Left ventricle myocardium inferior (tissue), 1 donor: ENCODE data around the gene DGKD. TPM values are rescaled to one million over a fixed set of nuclear protein-coding genes. Genes with fewer than 3 reads are reported as not detected.

ENCODE experiments used
- DNase-seq: peaks from one replicate; pipeline ENCODE4 v3.0.0-alpha.2; 2020
- H3K27ac ChIP-seq: fragments of 200-600 bp; replicated peaks from 2 replicates; pipeline ENCODE4 v1.8.0; 2021
- H3K27me3 ChIP-seq: fragments of 200-600 bp; 2 replicates; pipeline ENCODE4 v1.8.0; 2021; ENCODE audit warnings: low read depth
- H3K36me3 ChIP-seq: fragments of 200-600 bp; 2 replicates; pipeline ENCODE4 v1.8.0; 2021
- H3K4me1 ChIP-seq: fragments of 200-600 bp; 2 replicates; pipeline ENCODE4 v1.8.0; 2021
- H3K4me3 ChIP-seq: fragments of 200-600 bp; 2 replicates; pipeline ENCODE4 v1.8.0; 2021; ENCODE audit warnings: mild to moderate bottlenecking, moderate library complexity
- H3K9me3 ChIP-seq: fragments of 200-600 bp; replicated peaks from 2 replicates; pipeline ENCODE4 v1.8.0; 2021
- CTCF ChIP-seq: fragments of 200-600 bp; IDR thresholded peaks from 2 replicates; pipeline ENCODE4 v1.8.0; 2021; ENCODE audit warnings: antibody characterized with exemption, mild to moderate bottlenecking, borderline replicate concordance
- intact Hi-C: fragments of 100-400 bp; cut with micrococcal nuclease; formaldehyde crosslinking; loops from one replicate; pipeline ENCODE4 v1.11.0; 2022
- total RNA-seq: library from RNA; stranded (reverse); fragmentation: NEBNext Ultra II Directional; extraction: Animal tissue kit (Norgen Biotek cat#: 25700); gene quantifications from one replicate; pipeline ENCODE4 v1.2.1, GENCODE V29; 2021
- donor health status: DM: no; HTN: yes; CAD: no; lungs with severe emphysema.

DGKD gene
- total RNA-seq, 1 donor from 2014 or later = 41.7 TPM

- Histone ChIP-seq H3K27me3 (no peaks in the 10 kb centered on the region), H3K36me3 (peaks cover 97% of the 10 kb centered on the region), H3K9me3 (no peaks in the 10 kb centered on the region), H3K27ac (peak overlapping the region; percentile 59), H3K4me3 (no peak overlapping the region), H3K4me1 (peaks cover 8% of the 10 kb centered on the region)
- intact Hi-C loops = no loop called here
- TF ChIP-seq CTCF = no peak
- no peak for DNase-seq
Measured at GRCh38 chr2:233451950-233452349, 97.7 kb downstream of the DGKD start.

- no peaks in the 10 kb centered on the region for H3K9me3 ChIP-seq
- no peak for TF ChIP-seq CTCF
- H3K4me3 ChIP-seq = no peak overlapping the region
- peaks cover 100% of the 10 kb centered on the region for H3K36me3 ChIP-seq
- no peaks in the 10 kb centered on the region for H3K27me3 ChIP-seq
- intact Hi-C loops = no loop called here
- no peak for DNase-seq
- peaks cover 8% of the 10 kb centered on the region for H3K4me1 ChIP-seq
- peak overlapping the region; percentile 59 for H3K27ac ChIP-seq
Measured at GRCh38 chr2:233453111-233453915, 99.0 kb downstream of the DGKD start.

- Histone ChIP-seq H3K36me3 (peaks cover 100% of the 10 kb centered on the region), H3K27me3 (no peaks in the 10 kb centered on the region), H3K4me1 (peaks cover 3% of the 10 kb centered on the region), H3K27ac (no peak overlapping the region), H3K4me3 (no peak overlapping the region), H3K9me3 (no peaks in the 10 kb centered on the region)
- no peak for TF ChIP-seq CTCF
- no peak for DNase-seq
- intact Hi-C loops = no loop called here
Measured at GRCh38 chr2:233453916-233454315, 99.6 kb downstream of the DGKD start.

- Histone ChIP-seq H3K9me3 (no peaks in the 10 kb centered on the region), H3K36me3 (peaks cover 99% of the 10 kb centered on the region), H3K27me3 (no peaks in the 10 kb centered on the region), H3K4me3 (no peak overlapping the region), H3K4me1 (no peaks in the 10 kb centered on the region), H3K27ac (no peak overlapping the region)
- no peak for TF ChIP-seq CTCF
- intact Hi-C loops = no loop called here
- no peak for DNase-seq
Measured at GRCh38 chr2:233455006-233455405, 100.7 kb downstream of the DGKD start.

- no peak for DNase-seq
- H3K27ac ChIP-seq = no peak overlapping the region
- TF ChIP-seq CTCF = no peak
- H3K4me3 ChIP-seq = no peak overlapping the region
- peaks cover 2% of the 10 kb centered on the region for H3K4me1 ChIP-seq
- peaks cover 99% of the 10 kb centered on the region for H3K36me3 ChIP-seq
- no peaks in the 10 kb centered on the region for H3K27me3 ChIP-seq
- intact Hi-C loops = no loop called here
- no peaks in the 10 kb centered on the region for H3K9me3 ChIP-seq
Measured at GRCh38 chr2:233455491-233455890, 101.2 kb downstream of the DGKD start.
